ENCODE measurements around the gene KLHL22.

- TF ChIP-seq, protein P1, sequence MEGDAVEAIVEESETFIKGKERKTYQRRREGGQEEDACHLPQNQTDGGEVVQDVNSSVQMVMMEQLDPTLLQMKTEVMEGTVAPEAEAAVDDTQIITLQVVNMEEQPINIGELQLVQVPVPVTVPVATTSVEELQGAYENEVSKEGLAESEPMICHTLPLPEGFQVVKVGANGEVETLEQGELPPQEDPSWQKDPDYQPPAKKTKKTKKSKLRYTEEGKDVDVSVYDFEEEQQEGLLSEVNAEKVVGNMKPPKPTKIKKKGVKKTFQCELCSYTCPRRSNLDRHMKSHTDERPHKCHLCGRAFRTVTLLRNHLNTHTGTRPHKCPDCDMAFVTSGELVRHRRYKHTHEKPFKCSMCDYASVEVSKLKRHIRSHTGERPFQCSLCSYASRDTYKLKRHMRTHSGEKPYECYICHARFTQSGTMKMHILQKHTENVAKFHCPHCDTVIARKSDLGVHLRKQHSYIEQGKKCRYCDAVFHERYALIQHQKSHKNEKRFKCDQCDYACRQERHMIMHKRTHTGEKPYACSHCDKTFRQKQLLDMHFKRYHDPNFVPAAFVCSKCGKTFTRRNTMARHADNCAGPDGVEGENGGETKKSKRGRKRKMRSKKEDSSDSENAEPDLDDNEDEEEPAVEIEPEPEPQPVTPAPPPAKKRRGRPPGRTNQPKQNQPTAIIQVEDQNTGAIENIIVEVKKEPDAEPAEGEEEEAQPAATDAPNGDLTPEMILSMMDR (IDR thresholded peaks at IDR 0.05; ENCODE audit: low read length), result no peak
- TF ChIP-seq EZH2 (optimal IDR thresholded peaks at IDR 0.05; ENCODE audit: low read depth, low read length), result no peak
- TF ChIP-seq EZH2phosphoT487 (IDR thresholded peaks at IDR 0.05; ENCODE audit: low read length), result no peak
Observed at GRCh38 chr22:20511578-20512229, 16.1 kb upstream of the KLHL22 start.
